ENCODE measurements around the gene SLC5A10. TPM values are rescaled to one million over a fixed set of nuclear protein-coding genes. Genes with fewer than 3 reads are reported as not detected.

The SLC5A10 gene
- polyA plus RNA-seq, 1 experiment = 0.05 TPM

DNA sequence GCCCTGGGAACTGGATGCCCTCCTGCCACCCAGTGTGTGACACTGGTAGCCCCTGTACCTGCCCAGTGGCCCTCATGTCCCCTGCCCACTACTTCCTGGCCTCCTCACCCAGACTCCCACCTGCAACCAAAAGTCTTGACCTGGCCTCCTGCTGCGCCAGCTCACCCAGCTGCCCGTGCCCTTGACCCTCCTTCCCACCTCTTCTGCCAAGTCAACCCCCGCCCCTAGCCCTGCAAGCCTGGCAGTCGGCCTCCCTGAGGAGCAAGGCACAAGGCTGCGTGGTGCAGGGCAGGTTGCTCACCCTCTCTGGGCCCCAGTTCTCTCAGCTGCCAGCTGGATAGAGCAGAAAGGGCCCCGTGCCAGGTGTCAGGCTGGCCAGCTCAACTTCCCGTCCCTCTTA lies 64.9 kb downstream of the SLC5A10 start:
- TF ChIP-seq CTCF (IDR thresholded peaks at IDR 0.05; ENCODE audit: insufficient read depth, low read depth, low read length) = no peak
- DNase-seq (ENCODE audit: low read depth) = no peak
- Histone ChIP-seq H3K27me3 (ENCODE audit: control insufficient read depth, insufficient read depth, low read length) (no peaks in the 10 kb centered on the region), H3K36me3 (ENCODE audit: control insufficient read depth, insufficient read depth, low read length) (no peaks in the 10 kb centered on the region), H3K4me3 (ENCODE audit: low read depth, low read length) (no peak overlapping the region)
- ChIA-PET POLR2A (no interaction called here), CTCF (interaction anchor here (1.8 kb wide), 1 partner anchor 56 kb away, joined by 6 read pairs; no protein-coding TSS in a partner anchor)

DNA sequence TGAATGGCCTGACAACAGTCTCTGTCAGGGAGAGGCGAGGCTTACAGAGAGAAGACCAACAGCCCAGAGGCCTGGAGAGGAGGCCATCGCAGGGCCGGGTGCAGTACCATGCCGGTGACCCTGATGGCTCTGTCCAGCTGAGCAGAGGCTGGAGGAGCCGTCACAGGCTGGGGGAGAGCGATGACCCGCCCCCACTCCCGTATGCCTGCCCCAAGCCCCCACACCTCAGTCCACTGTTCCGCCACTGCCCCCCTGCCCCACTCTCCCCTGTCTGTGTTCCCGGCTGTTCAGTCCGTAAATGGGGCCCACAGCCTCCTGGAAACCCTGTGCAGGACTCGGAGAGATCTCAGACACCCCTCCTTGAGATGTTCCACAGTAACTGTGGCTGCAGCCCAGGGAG lies 65.4 kb downstream of the SLC5A10 start:
- ChIA-PET POLR2A (no interaction called here), CTCF (interaction anchor here (1.8 kb wide), 1 partner anchor 56 kb away, joined by 6 read pairs; no protein-coding TSS in a partner anchor)
- H3K36me3 ChIP-seq (ENCODE audit: control insufficient read depth, insufficient read depth, low read length) = no peaks in the 10 kb centered on the region
- no peak for TF ChIP-seq CTCF (IDR thresholded peaks at IDR 0.05; ENCODE audit: insufficient read depth, low read depth, low read length)
- DNase-seq (ENCODE audit: low read depth) = no peak
- H3K4me3 ChIP-seq (ENCODE audit: low read depth, low read length) = no peak overlapping the region
- no peaks in the 10 kb centered on the region for H3K27me3 ChIP-seq (ENCODE audit: control insufficient read depth, insufficient read depth, low read length)

DNA sequence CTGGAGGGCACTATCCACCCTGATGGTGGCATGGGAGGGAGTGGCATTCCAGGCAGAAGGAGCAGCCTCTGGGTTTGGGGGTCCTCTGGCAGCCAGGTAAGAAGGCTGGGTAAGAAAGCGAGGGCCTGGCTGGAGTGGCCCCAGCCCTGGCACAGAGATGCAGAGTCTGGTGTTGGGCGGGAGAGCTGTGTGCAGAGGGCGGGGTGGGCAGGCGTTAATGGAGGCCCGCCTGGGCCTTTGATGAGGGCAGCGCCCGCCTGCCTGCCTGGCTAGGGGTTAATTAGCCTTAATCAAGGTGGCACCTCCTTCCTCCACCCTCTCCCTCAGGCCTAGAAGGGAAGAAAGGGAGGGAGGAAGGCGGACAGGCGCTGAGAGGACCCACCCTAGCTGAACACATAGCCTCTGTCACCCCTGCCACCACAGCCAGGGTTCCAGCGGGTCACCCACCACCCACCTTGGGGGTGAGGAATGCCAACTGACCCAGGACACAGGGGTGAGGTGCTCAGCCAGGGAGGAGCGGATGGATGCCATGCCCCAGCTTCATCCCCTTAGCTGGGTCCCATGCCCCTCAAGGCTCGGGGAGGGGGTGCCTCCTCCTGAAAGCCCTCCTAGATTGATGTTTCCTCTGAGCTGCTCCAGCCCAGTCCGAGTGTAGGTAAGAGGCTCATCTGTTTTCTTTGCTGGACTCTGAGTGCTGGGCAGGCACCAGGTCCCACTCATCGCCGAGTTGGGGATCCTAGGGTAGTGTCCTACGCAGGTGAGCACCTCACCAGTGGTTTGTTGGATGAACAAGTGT lies 66.0 kb downstream of the SLC5A10 start:
- H3K4me3 ChIP-seq (ENCODE audit: low read depth, low read length) = no peak overlapping the region
- no peaks in the 10 kb centered on the region for H3K27me3 ChIP-seq (ENCODE audit: control insufficient read depth, insufficient read depth, low read length)
- CTCF ChIA-PET = no interaction called here
- no peak for TF ChIP-seq CTCF (IDR thresholded peaks at IDR 0.05; ENCODE audit: insufficient read depth, low read depth, low read length)
- POLR2A ChIA-PET = no interaction called here
- DNase-seq (ENCODE audit: low read depth) = no peak
- H3K36me3 ChIP-seq (ENCODE audit: control insufficient read depth, insufficient read depth, low read length) = no peaks in the 10 kb centered on the region

DNA sequence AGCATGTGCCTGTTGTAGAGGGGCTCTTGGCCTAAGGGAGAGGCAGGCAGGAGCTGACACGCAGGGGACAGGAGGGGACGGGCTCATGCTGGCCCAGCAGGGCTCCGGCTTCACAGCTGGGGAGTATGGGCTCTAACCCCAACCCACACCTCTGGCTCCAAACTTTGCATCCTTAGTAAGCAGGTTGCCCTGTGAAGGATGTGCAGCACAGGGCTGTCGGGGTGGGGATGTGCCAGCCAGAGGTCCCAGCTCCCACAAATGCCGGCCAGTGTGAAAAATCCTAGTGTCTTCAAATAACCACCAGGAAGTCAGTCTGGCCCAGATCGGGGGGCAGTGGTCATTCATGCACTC lies 66.6 kb downstream of the SLC5A10 start:
- Histone ChIP-seq H3K4me3 (ENCODE audit: low read depth, low read length) (no peak overlapping the region), H3K36me3 (ENCODE audit: control insufficient read depth, insufficient read depth, low read length) (no peaks in the 10 kb centered on the region), H3K27me3 (ENCODE audit: control insufficient read depth, insufficient read depth, low read length) (no peaks in the 10 kb centered on the region)
- no peak for DNase-seq (ENCODE audit: low read depth)
- TF ChIP-seq CTCF (IDR thresholded peaks at IDR 0.05; ENCODE audit: insufficient read depth, low read depth, low read length) = no peak
- POLR2A ChIA-PET = no interaction called here
- CTCF ChIA-PET = interaction anchor here (1.2 kb wide), 1 partner anchor 57 kb away, joined by 4 read pairs; no protein-coding TSS in a partner anchor

GRCh38 chr17:19019041-19019941 lies 67.3 kb downstream of the SLC5A10 start:
- ChIA-PET POLR2A (no interaction called here), CTCF (interaction anchor here (1.2 kb wide), 1 partner anchor 58 kb away, joined by 4 read pairs; no protein-coding TSS in a partner anchor)
- no peak for DNase-seq (ENCODE audit: low read depth)
- Histone ChIP-seq H3K36me3 (ENCODE audit: control insufficient read depth, insufficient read depth, low read length) (no peaks in the 10 kb centered on the region), H3K27me3 (ENCODE audit: control insufficient read depth, insufficient read depth, low read length) (no peaks in the 10 kb centered on the region), H3K4me3 (ENCODE audit: low read depth, low read length) (no peak overlapping the region)
- no peak for TF ChIP-seq CTCF (IDR thresholded peaks at IDR 0.05; ENCODE audit: insufficient read depth, low read depth, low read length)

Data from BJ (cell line).